Naive thymus-derived CD4-positive, alpha-beta T cell (primary cell): ENCODE measurements around the gene MRLN. TPM values are rescaled to one million over a fixed set of nuclear protein-coding genes. Genes with fewer than 3 reads are reported as not detected.
"Not testable (repeated sequence)": the region's sequence is repeated elsewhere in the genome, so short reads cannot be mapped to it uniquely, and the experiment has no call there.

Source experiments
- ATAC-seq: fragments of 150-1000 bp; cut with Tn5 transposase; 2 replicates; pipeline ENCODE4 v1.10.0; 2021; ENCODE audit warnings: mild to moderate bottlenecking, moderate library complexity
- CTCF ChIA-PET: fragments of 350-600 bp; sonication (Branson Sonifier 250); formaldehyde crosslinking; loops from one replicate; lab custom pipeline; 2021; ENCODE audit warnings: antibody characterized with exemption; lab: Charles Lee
- POLR2A ChIA-PET: fragments of 350-600 bp; sonication (Branson Sonifier 250); formaldehyde crosslinking; loops from one replicate; lab custom pipeline; 2021; ENCODE audit warnings: antibody characterized with exemption, inconsistent platforms; lab: Charles Lee
- DNase-seq, 9 donors: peaks; one replicate each; pipeline versions ENCODE4 v3.0.0 to v3.0.0-alpha.2; 2020 to 2022; ENCODE audit warnings: mixed read lengths in 1 of 9
- H3K27ac ChIP-seq: one replicate; pipeline ENCODE4 v1.7.0; 2013; ENCODE audit warnings: mild to moderate bottlenecking, low read depth, low read length, moderate library complexity
- H3K27me3 ChIP-seq, 2 donors: one replicate each; pipeline ENCODE4 v1.7.0; 2013; ENCODE audit warnings: low read length in 2 of 2, mild to moderate bottlenecking in 2 of 2, moderate library complexity in 2 of 2; ENCODE audit not compliant: control insufficient read depth in 2 of 2, insufficient read depth in 2 of 2
- H3K36me3 ChIP-seq, 3 experiments: 1 replicate in 2 of 3; 2 replicates in 1 of 3; pipeline ENCODE4 v1.7.0; 2013; ENCODE audit warnings: low read length in 3 of 3, mild to moderate bottlenecking in 3 of 3, moderate library complexity in 1 of 3; ENCODE audit not compliant: insufficient read depth in 3 of 3, control insufficient read depth in 2 of 3
- H3K4me1 ChIP-seq, 2 donors: one replicate each; pipeline ENCODE4 v1.7.0; 2013; ENCODE audit warnings: low read length in 2 of 2, mild to moderate bottlenecking in 2 of 2, moderate library complexity in 1 of 2; ENCODE audit not compliant: control insufficient read depth in 2 of 2, insufficient read depth in 2 of 2
- H3K4me3 ChIP-seq: 2 replicates; pipeline ENCODE4 v1.7.0; 2013; ENCODE audit warnings: mild to moderate bottlenecking, low read length
- H3K9me3 ChIP-seq, 3 experiments: 1 replicate in 2 of 3; 2 replicates in 1 of 3; pipeline ENCODE4 v1.7.0; 2013; ENCODE audit warnings: low read length in 3 of 3; ENCODE audit not compliant: control insufficient read depth in 2 of 3
- H3K27ac Mint-ChIP-seq, 9 donors: one replicate each; pipeline ENCODE4 v1.8.0; 2020 to 2022; ENCODE audit warnings: mixed read lengths in 9 of 9, mild to moderate bottlenecking in 8 of 9, moderate library complexity in 5 of 9, inconsistent platforms in 2 of 9
- H3K27me3 Mint-ChIP-seq, 5 donors: one replicate each; pipeline ENCODE4 v1.8.0; 2021 to 2022; ENCODE audit warnings: mixed read lengths in 5 of 5, mild to moderate bottlenecking in 1 of 5
- H3K36me3 Mint-ChIP-seq, 5 donors: one replicate each; pipeline ENCODE4 v1.8.0; 2020 to 2022; ENCODE audit warnings: mixed read lengths in 5 of 5, mild to moderate bottlenecking in 3 of 5, inconsistent platforms in 1 of 5
- H3K4me1 Mint-ChIP-seq, 7 donors: one replicate each; pipeline ENCODE4 v1.8.0; 2020 to 2022; ENCODE audit warnings: mixed read lengths in 7 of 7, mild to moderate bottlenecking in 3 of 7, inconsistent platforms in 1 of 7
- H3K4me3 Mint-ChIP-seq, 10 donors: one replicate each; pipeline ENCODE4 v1.8.0; 2020 to 2022; ENCODE audit warnings: mild to moderate bottlenecking in 10 of 10, mixed read lengths in 10 of 10, moderate library complexity in 6 of 10, inconsistent platforms in 2 of 10
- H3K9me3 Mint-ChIP-seq, 11 donors: one replicate each; pipeline ENCODE4 v1.8.0; 2020 to 2022; ENCODE audit warnings: mixed read lengths in 11 of 11, mild to moderate bottlenecking in 4 of 11, inconsistent platforms in 1 of 11, moderate library complexity in 1 of 11
- intact Hi-C, 2 donors: fragments of 100-400 bp; cut with micrococcal nuclease; formaldehyde crosslinking; loops; one replicate each; pipeline ENCODE4 v1.15.1; 2023
- polyA plus RNA-seq, 2 donors: library from polyadenylated mRNA; unstranded; fragments of 300-500 nt; fragmentation: Illumina TruSeq; gene quantifications; one replicate each; pipeline ENCODE4 v1.2.3, GENCODE V29; 2021
- total RNA-seq, 6 experiments: library from RNA in 5 of 6; stranded (reverse) in 5 of 6; gene quantifications; 1 replicate in 5 of 6; 2 replicates in 1 of 6; pipeline ENCODE4 v1.2.3 and lab custom pipeline; 2021 to 2026

The MRLN gene
- total and polyA plus RNA-seq, 7 experiments from 2014 or later, result not detected

DNA sequence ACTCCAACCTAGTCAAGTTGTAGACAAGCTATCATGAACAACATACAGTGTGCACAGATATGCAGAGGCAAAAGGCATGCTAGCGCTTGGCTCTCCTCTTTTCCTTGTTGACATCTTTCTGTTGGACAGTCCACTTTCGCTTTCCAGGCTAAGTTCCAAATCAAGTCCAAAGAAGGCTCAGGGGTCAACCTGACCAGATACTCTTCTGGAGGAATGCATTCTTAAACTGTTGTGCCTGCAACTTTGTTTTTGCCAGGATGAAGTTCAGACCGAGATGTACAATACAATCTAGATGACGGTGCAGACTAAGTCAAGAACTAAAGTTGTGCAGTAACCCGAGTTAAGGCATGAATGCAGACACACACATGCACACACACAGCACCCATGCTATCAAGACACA, 35.7 kb upstream of the MRLN start:
- ATAC-seq, H3K4me1 Mint-ChIP-seq, DNase-seq, H3K27ac ChIP-seq, H3K9me3 ChIP-seq, H3K27ac Mint-ChIP-seq, intact Hi-C loops, H3K4me1 ChIP-seq, H3K27me3 Mint-ChIP-seq, POLR2A ChIA-PET, H3K9me3 Mint-ChIP-seq, H3K27me3 ChIP-seq, H3K4me3 ChIP-seq, H3K4me3 Mint-ChIP-seq, CTCF ChIA-PET: not testable (repeated sequence)
- H3K36me3 ChIP-seq, result peaks cover 0 to 25% (median 13%) of the 10 kb centered on the region in 3 experiments
- peaks cover 10 to 31% (median 19%) of the 10 kb centered on the region in 5 donors for H3K36me3 Mint-ChIP-seq

GRCh38 chr10:59787032-59787431, 33.8 kb upstream of the MRLN start:
- POLR2A ChIA-PET, DNase-seq, H3K9me3 ChIP-seq, H3K9me3 Mint-ChIP-seq, H3K4me1 Mint-ChIP-seq, H3K4me3 Mint-ChIP-seq, intact Hi-C loops, CTCF ChIA-PET, H3K36me3 ChIP-seq, H3K27me3 Mint-ChIP-seq, H3K27ac ChIP-seq, ATAC-seq, H3K4me1 ChIP-seq, H3K4me3 ChIP-seq, H3K27me3 ChIP-seq, H3K27ac Mint-ChIP-seq: not testable (repeated sequence)
- H3K36me3 Mint-ChIP-seq, result peaks cover 0 to 15% (median 6%) of the 10 kb centered on the region in 5 donors

DNA sequence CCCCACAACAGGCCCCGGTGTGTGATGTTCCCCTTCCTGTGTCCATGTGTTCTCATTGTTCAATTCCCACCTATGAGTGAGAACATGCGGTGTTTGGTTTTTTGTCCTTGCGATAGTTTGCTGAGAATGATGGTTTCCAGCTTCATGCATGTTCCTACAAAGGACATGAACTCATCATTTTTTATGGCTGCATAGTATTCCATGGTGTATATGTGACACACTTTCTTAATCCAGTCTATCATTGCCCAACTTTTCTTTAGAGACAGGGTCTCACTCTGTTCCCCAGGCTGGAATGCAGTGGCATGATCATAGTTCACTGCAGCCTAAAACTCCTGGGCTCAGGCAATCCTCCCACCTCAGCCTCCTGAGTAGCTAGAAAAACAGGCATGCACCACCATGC, 32.2 kb upstream of the MRLN start:
- H3K4me1 ChIP-seq, H3K4me3 ChIP-seq, H3K4me3 Mint-ChIP-seq, H3K36me3 Mint-ChIP-seq, H3K9me3 ChIP-seq, H3K4me1 Mint-ChIP-seq, ATAC-seq, H3K27me3 Mint-ChIP-seq, H3K27ac ChIP-seq, H3K27ac Mint-ChIP-seq, H3K36me3 ChIP-seq, H3K27me3 ChIP-seq, DNase-seq, POLR2A ChIA-PET, intact Hi-C loops, H3K9me3 Mint-ChIP-seq, CTCF ChIA-PET: not testable (repeated sequence)

GRCh38 chr10:59781511-59781910, 28.3 kb upstream of the MRLN start:
- Mint-ChIP-seq H3K27me3 (peaks cover 0 to 2% (median 0%) of the 10 kb centered on the region in 5 donors), H3K9me3 (peaks cover 0 to 14% (median 5%) of the 10 kb centered on the region in 11 donors), H3K4me1 (no peaks in the 10 kb centered on the region), H3K36me3 (peaks cover 0 to 11% (median 4%) of the 10 kb centered on the region in 5 donors), H3K4me3 (no peak overlapping the region), H3K27ac (no peak overlapping the region)
- no peaks in the 10 kb centered on the region for H3K4me1 ChIP-seq
- H3K9me3 ChIP-seq, result peaks cover 0 to 3% (median 0%) of the 10 kb centered on the region in 3 experiments
- no peak overlapping the region for H3K27ac ChIP-seq
- no peak overlapping the region for H3K4me3 ChIP-seq
- no peaks in the 10 kb centered on the region for H3K27me3 ChIP-seq
- no peak for ATAC-seq
- POLR2A ChIA-PET, result no interaction called here
- intact Hi-C loops, result no loop called here
- CTCF ChIA-PET, result interaction anchor here (0.8 kb wide), 1 partner anchor 9 kb away, joined by 4 read pairs; no protein-coding TSS in a partner anchor
- no peaks in the 10 kb centered on the region for H3K36me3 ChIP-seq
- DNase-seq, result no peak

DNA sequence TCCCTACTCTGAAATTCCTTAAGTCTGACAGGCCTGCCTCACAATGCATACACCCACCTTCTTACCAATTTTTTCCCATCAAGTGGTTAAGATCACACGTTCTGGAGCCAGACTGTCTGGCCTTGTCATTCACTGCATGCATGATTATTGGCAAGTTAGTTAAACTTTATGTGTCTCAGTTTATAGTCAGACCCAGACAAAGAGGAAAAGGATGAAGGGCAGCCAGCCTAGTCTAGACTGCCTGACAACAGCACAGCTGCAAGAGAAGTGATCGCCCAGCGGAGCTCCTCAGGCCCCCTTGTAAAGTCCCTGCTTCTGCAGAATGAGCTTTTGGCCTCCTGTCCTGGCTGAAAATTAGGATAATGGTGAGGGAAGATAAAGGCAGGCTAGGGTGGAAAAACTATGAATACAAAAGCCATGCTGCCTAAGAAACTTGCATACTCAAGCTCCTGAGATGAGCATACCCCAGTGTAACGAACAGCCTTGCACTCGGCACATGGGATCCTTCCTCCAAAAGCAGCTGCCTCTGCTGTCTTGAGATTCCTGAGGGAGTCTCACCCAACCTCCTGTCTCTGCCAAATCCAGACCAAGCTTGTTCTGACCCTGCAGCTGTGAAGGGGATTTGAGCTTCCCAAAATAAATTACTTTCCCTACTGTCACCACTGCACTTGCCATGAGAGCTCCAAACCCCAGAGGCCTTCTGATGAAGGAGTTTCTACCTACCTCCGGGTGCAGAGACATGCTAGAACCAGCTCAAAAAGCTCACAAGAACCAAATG, 26.7 kb upstream of the MRLN start:
- intact Hi-C loops, result no loop called here
- no peak overlapping the region for H3K27ac ChIP-seq
- peaks cover 0 to 11% (median 4%) of the 10 kb centered on the region in 5 donors for H3K36me3 Mint-ChIP-seq
- H3K4me1 Mint-ChIP-seq, result no peaks in the 10 kb centered on the region
- no peaks in the 10 kb centered on the region for H3K36me3 ChIP-seq
- no peak overlapping the region for H3K4me3 Mint-ChIP-seq
- ChIA-PET CTCF (no interaction called here), POLR2A (no interaction called here)
- no peak overlapping the region for H3K27ac Mint-ChIP-seq
- DNase-seq, result no peak
- no peak overlapping the region for H3K4me3 ChIP-seq
- H3K9me3 ChIP-seq, result peaks cover 0 to 3% (median 0%) of the 10 kb centered on the region in 3 experiments
- H3K27me3 ChIP-seq, result no peaks in the 10 kb centered on the region
- H3K27me3 Mint-ChIP-seq, result peaks cover 0 to 2% (median 0%) of the 10 kb centered on the region in 5 donors
- ATAC-seq, result no peak
- H3K4me1 ChIP-seq, result no peaks in the 10 kb centered on the region
- peaks cover 0 to 17% (median 5%) of the 10 kb centered on the region in 11 donors for H3K9me3 Mint-ChIP-seq

DNA sequence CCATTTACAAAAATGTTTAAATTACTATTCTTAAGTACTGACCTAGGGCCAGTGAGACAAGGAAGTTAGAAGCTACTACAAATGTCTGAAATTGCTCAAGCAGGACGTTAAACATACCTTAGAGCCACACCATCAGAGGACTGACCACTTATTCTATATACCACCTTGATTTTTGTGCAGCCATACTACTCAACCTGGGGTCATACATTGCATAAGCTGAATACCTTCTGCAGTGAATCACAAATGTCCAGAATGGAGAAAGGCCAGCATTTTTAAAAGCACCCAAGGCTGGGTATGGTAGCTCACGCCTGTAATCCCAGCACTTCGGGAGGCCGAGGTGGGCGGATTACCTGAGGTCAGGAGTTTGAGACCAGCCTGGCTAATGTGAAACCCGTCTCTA, 21.2 kb upstream of the MRLN start:
- peaks cover 0 to 8% (median 2%) of the 10 kb centered on the region in 5 donors for H3K27me3 Mint-ChIP-seq
- no peaks in the 10 kb centered on the region for H3K4me1 Mint-ChIP-seq

DNA sequence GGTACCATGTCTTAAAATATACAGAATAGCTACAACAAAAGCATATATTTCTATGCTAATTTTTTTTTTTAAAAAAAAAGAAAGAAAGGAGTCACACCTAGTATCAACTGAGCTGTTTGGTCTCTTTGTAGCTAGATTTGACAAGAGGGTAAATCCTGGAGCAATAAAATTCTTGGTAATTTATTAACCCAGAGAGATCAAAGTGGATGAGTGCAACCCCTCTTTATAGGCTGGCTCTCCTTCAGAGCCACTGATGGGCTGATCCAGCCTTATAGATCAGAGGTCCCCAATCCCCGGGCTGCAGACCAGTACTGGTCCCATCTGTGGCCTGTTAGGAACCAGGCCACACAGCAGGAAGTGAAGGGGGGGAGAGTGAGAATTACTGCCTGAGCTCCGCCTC, 19.8 kb upstream of the MRLN start:
- no peak overlapping the region for H3K4me3 Mint-ChIP-seq
- no peak overlapping the region for H3K4me3 ChIP-seq
- no peak overlapping the region for H3K27ac ChIP-seq
- POLR2A ChIA-PET, result no interaction called here
- H3K27me3 ChIP-seq, result no peaks in the 10 kb centered on the region
- peaks cover 0 to 11% (median 4%) of the 10 kb centered on the region in 5 donors for H3K36me3 Mint-ChIP-seq
- H3K36me3 ChIP-seq, result no peaks in the 10 kb centered on the region
- ATAC-seq, result no peak
- peaks cover 0 to 13% (median 5%) of the 10 kb centered on the region in 11 donors for H3K9me3 Mint-ChIP-seq
- CTCF ChIA-PET, result interaction anchor here (0.6 kb wide), 1 partner anchor 8 kb away, joined by 4 read pairs; no protein-coding TSS in a partner anchor
- no peaks in the 10 kb centered on the region for H3K4me1 ChIP-seq
- H3K4me1 Mint-ChIP-seq, result no peaks in the 10 kb centered on the region
- peaks cover 0 to 3% (median 0%) of the 10 kb centered on the region in 3 experiments for H3K9me3 ChIP-seq
- no peak overlapping the region for H3K27ac Mint-ChIP-seq
- intact Hi-C loops, result no loop called here
- DNase-seq, result no peak
- H3K27me3 Mint-ChIP-seq, result peaks cover 0 to 8% (median 4%) of the 10 kb centered on the region in 5 donors

More for the DNA sequence above, 21.2 kb upstream of the MRLN start:
- intact Hi-C loops, result no loop called here
- CTCF ChIA-PET, result no interaction called here
- POLR2A ChIA-PET, result no interaction called here
- Histone ChIP-seq H3K4me1 (no peaks in the 10 kb centered on the region), H3K27ac (no peak overlapping the region), H3K36me3 (no peaks in the 10 kb centered on the region), H3K4me3 (no peak overlapping the region), H3K9me3 (peaks cover 0 to 3% (median 0%) of the 10 kb centered on the region in 3 experiments), H3K27me3 (no peaks in the 10 kb centered on the region)
- no peak overlapping the region for H3K27ac Mint-ChIP-seq
- H3K9me3 Mint-ChIP-seq, result peaks cover 0 to 17% (median 6%) of the 10 kb centered on the region in 11 donors
- ATAC-seq, result no peak
- DNase-seq, result no peak
- no peak overlapping the region for H3K4me3 Mint-ChIP-seq
- H3K36me3 Mint-ChIP-seq, result peaks cover 0 to 15% (median 4%) of the 10 kb centered on the region in 5 donors
